Medulla oblongata (tissue), 1 donor: Measurements from ENCODE around the gene MGAT5.

Experiments
- DNase-seq: peaks from one replicate; pipeline ENCODE4 v3.0.0-alpha.2; 2015; ENCODE audit errors: extremely low spot score

The MGAT5 gene

DNA sequence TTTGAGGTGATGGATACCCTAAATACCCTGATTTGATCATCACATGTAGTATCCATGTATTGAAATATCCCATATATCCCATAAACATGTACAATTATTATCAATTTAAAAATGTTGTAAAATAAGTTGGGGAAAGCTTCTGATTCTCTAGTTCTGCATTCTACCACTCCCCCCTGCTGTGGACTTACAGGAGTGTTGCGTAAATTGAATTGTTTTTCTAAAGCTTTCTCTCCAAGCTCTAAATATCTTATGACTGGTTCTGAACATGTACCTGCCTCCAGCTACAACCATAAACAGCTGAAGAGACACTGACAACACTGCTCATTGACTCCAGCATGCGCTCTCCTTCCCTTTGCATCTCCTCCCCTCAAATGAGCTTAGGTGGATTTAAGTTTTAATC lies 145.2 kb downstream of the MGAT5 start:
- DNase-seq = no peak

DNA sequence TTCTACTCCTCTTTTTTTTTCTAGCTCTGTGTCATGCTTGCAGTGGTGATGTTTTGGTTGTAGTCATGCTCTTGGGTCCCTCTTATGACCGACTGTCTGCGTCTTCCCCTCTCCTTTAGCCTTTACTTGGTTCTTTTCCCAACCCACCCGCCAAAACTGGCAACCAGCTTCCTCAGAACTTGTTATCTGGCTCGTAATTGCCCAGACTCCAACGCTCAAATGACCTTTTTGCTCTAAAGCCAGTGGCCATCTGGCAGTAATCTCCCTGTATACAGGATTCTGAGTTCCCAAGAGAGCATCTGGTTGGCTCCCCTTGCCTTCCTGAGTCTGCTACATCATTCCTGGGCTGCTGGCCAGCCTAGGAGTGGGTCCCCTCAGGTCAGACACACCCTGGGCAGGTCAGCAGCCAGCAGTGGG lies 147.2 kb downstream of the MGAT5 start:
- DNase-seq = no peak

DNA sequence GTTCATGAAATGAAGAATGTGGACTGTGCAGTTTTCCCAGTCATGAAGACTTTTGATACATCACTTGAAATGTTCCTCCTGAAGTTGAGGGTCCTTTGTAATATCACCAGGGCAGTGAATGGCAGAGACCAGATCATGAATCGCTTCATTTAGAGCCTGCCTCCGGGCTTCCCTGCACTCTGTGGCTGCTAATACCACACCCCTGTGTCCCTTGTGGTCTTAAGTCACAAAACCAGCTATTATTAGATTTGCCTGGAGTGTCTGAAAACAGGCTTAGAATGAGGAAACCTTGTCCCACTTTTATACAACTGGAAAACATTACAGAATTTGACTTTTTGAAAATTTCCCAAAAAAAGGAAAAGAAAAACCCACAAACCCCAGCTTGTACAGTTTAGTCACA lies 147.9 kb downstream of the MGAT5 start:
- no peak for DNase-seq

DNA sequence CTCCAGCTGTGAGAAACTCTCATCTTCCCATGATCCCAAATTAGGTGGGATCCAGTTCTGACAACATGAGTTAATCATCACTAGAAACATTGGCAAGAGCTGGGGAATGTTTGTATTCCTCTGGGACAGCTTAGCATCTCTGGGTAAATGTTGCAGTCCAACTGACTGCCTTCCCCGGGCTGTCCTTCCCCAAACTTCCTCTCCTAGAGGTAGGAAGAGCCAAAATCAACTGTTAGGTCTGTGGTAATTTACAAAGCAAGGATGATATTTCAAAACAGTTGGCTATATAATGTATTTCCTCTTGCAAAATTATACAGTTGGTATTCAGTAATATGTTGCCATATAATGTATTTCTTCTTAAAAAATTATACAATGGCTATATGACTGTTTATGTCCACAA lies 148.5 kb downstream of the MGAT5 start:
- DNase-seq = no peak

DNA sequence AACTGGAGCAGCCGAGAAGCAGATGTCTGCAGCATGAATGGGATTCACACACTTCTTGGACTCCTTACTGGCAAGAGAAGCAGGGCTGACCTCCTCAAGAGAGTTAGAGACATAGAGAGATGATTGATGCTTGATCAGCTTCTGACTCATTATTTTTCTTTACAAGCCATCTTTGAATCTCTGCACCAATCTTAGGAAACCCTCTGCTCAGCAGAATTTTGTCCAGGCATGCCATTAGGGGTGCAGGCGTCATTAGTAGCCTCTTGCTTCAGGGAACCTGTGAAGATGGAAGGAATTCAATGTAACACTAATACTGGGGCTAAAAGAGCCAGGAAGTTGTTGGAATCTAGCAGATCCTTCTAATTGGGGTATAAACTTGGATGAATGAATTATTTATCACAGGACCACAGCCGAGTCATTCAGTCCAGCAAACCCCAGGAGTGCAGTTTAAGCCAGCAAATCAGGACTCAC lies 151.8 kb downstream of the MGAT5 start:
- no peak for DNase-seq

DNA sequence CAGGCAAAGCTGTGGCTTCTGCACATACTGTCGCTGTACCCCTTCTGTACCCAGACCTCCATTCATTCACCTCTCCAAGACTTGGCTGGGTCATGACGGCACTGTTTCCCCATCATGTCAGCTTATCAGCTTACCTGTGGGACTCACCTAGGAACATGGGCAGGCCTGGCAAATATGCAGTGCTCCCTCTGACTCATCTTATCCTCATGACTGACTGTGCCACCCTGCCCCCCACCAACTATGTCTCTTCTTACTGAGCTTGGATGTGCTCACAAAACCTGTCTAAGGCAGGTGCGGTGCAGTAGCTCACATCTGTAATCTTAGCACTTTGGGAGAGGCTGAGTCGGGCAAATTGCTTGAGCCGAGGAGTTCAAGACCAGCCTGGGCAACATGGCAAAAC lies 152.4 kb downstream of the MGAT5 start:
- no peak for DNase-seq

DNA sequence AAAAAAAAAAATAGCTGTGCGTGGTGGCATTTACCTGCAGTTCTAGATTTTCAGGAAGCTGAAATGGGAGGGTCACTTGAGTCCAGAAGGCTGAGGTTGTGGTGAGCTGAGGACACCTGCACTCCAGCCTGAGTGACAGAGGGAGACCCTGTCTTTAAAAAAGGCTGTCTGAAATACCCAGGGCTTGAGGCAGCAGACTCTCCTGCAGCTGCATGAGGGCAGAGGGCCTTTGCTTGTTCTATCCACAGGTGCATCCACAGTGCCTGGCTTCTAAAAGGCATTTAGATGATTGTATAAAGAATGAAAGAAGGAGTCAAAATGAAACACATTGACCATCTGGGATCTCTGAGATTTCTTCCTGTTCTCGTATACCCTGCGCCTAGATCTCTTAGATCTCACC lies 152.9 kb downstream of the MGAT5 start:
- no peak for DNase-seq

DNA sequence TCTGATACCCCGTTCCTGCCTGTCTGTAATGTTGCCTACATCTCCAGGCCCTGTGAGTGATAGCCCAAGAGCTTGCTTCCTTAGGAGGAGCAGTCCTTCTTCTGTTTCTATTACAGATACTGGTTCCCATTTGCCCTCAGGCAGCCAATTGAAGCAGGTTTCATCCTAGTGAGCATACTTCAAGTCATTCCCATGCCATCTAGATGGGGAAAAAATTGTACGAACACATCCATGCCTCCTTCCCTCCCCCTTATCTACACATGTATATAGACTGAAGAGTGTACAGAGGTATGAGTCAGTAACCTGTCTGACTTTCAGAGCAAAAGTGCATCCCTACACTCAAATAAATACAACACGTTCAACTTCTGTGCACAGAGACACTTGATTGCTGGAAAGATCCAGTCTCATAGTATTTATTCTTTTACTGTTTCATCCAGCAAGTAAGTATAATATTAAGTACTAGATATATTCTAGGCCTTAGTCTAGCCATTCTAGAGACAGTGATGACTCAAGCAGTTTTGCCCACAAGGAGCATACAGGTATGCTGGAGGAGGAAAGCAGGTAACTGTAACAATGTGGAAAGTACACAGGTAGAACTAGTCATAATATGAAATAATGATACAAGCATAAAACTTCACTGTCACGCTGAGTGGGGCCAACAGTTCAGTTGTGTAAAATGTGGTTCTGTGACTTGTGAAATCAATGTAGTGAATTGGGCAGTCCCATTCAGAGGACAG lies 153.4 kb downstream of the MGAT5 start:
- no peak for DNase-seq

DNA sequence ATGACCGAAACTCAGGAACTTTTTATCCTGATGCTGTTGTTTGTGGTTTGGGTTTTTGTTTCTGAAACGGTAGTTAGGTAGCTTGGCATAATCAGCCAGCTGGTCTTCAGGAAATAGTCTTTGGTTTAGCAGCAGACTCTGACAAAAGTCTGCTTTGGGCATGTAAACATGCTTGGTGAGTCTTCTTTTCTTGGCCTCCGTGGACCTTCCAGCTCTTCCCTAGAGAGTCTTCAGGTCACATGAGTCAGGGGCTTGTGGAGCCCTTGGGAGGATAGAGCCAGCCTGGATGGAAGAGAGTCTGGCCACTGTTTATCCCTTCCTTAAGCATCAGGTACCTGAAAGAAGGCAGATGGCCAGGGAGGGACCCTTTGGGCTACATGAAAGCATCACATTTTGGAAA lies 154.5 kb downstream of the MGAT5 start:
- no peak for DNase-seq

DNA sequence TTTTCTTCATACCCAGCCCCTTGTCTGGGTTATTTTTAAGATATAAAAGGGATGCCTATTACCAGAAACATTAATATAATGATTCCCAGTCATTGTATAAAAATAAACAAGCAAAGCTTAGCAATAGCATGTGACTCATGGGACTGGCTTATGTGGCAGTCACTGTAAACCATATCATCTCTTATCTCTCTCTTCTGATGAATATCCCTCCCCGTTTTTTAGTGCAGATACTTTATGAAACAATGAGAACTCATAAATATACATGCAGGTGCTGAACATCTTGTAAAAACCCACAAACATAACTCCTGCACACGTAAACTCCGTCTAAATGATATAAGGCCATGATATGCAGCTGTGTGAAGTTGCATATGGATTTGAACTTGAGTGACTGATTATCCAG lies 154.9 kb downstream of the MGAT5 start:
- DNase-seq = no peak

DNA sequence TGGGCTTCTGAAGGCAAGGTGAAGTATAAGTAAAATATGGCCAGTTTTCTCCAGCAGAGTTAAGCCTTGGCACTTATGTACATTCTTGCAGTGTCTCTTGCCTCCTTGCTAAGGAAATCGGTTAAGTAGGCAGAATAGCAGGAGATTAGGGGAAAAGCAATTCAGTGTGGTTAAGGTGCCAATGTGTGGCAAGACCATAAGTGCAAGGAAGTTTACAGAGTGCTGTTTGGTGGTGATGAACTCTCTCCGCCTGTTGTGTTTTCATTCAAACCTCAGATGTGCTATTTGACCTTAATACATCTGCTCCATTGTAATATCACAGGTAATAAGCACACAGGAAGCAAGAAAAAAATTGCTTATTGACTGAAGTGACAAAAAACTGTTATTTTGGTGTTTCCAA lies 156.1 kb downstream of the MGAT5 start:
- DNase-seq = no peak

DNA sequence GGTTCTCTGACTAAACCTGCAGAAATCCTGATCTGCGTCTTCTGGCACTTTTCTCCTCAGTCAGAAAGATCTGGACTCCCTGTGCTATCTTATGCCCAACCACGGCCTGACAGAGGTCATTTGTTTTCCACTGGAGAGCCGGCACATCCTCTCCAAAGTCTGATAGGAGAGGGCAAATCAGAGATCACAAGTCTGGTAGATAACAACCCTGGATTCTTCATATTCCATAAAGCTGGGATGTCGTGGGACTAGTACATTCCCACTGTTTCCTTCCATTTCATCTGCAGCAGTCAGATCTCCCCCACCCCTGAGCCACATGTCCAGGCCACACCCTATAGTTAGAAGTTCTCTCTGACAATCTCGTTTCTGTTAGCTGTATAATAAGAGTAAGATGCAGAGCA lies 157.0 kb downstream of the MGAT5 start:
- DNase-seq = peak; percentile 59

DNA sequence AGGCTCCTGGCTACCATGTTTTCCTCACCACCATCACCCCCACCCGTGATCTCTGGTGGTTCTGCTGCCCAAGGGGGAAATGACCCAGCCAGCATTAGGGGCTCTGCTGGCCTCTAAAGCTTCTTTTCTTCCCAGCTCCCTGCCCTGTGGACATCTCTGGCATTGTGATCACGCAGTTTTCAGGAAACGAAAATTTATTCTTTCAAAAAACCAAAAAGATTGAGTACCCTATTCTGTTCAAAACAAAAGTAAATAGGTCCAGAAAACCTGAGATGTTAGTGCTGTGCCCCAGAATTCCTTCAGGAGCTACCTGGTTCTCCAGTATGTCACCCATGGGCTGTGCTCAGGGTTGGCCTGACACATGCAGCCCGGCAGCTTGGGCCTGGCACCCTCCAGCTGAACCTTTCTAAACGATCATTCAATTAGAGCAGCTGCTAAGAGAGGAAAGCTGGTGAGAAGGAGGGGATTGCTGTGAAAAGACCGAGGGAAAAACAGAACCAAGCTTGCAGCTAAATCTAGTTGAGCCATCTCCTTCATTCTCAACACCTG lies 157.5 kb downstream of the MGAT5 start:
- DNase-seq = peak; percentile 30

DNA sequence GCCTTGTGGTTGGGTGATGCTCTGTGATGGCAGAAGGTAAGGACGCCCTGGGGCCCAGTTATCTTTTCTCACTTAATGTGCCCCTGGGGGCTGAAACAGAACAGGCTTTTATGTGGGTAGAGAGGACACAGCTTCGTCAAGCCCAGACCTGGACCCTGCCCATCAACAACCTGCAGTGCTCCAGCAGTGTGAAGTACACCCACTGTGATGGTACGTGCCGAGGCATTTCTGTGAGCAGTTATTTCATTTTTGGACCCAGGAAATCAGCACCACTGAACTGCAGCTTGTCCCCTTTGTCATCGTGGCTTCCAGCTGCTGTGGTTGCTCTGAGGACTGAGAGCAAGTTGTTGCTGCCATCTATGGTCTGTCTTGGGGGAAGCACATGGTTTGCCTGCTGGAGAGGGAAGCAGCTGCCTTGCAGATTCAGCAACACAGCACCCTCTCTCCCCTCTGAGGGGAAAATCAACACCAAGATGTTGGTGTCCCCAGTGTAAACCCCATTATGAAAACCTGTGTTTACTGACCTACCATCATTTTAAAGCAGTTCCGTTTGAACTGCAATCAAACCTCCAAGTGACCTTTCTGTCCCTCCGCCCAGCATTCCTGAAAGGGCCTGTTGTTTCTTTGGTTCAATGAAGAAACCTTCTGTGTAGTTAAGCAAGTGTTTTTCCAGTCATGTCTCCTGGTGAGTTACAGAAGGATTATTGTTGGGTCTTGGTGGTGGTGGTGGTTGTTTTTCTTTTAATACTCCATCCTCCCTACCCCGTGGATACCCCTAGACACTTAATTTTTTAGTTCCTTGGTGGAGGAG lies 158.2 kb downstream of the MGAT5 start:
- DNase-seq = peak; percentile 97

DNA sequence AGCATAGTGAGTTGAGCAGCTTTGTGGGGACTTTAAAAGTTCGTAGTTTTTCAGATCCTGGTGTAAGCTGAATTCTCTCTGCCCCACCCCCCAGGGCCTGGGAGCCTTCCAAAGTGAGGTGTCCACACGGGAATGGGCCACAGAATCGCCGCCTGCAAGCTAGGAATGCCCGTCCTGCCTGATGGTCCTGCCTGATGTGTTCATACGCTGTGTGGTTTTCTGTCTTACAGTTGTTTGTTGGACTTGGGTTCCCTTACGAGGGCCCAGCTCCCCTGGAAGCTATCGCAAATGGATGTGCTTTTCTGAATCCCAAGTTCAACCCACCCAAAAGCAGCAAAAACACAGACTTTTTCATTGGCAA lies 158.7 kb downstream of the MGAT5 start:
- no peak for DNase-seq

DNA sequence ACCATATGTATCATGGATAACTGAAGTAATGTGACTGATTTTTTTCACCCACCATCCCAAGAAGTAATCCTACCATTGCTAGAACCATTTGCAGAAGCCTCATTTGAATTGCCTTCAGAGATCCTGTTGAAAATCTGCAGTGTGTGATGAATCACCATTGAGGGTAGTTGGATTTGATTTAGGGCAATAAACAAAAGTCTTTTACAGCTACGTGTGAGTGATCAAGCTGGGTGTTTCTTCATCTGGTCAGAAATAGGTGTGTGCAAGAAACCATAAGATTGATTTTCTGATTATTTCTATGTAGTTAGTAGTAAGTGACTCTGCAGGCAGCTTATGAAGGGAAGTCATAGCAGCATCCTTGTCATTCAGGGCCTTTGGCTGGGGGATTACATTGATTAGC lies 159.6 kb downstream of the MGAT5 start:
- DNase-seq = no peak

DNA sequence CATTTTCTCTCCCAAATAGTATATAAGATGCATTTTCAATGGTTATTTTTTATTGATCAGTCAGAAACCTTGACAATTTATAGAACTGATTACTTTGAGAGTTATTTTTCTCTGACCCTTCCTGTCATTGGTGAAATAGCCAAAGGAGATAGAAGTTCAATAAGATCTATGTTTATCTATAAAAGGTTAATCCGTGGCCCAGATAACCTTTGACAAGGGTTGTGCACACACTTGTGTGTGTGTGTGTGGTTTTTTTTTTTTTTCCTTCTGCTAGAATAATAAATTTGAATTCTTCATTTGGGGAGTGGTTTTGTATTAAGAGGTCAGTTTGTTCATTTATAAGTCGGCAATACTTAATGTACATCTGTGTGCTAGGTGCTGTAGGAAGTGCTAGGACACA lies 160.0 kb downstream of the MGAT5 start:
- DNase-seq = no peak

DNA sequence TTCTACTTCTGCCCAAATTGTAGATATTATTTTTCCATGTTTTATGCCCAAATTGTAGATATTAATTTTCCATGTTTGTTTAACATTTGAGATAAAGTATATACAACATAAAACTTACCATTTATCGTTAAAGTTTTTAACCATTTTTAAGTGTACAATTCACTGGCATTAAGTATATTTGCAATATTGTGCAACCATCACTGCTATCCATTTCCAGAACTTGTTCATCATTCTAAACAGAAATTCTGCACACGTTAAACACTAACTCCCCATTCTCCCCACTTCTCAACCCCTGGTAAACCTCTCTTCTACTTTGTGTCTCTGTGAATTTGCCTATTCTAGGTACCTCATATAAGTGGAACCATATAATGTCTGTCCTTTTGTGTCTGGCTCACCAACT lies 162.1 kb downstream of the MGAT5 start:
- DNase-seq = no peak

DNA sequence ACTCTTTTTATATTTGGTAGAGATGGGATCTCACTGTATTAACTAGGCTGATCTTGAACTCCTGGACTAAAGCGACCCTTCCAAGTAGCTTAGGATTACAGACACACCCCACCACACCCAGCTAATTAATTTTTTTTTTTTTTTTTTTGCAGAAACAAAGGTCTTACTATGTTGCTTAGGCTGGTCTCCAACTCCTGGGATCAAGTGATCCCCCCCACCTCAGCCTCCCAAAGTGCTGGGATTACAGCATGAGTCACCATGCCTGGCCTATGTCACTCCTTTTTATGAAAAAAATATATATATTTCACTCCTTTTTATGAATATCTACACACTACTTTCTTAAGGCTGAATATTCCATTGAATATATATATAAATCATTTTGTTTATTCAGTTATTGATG lies 162.8 kb downstream of the MGAT5 start:
- DNase-seq = no peak

DNA sequence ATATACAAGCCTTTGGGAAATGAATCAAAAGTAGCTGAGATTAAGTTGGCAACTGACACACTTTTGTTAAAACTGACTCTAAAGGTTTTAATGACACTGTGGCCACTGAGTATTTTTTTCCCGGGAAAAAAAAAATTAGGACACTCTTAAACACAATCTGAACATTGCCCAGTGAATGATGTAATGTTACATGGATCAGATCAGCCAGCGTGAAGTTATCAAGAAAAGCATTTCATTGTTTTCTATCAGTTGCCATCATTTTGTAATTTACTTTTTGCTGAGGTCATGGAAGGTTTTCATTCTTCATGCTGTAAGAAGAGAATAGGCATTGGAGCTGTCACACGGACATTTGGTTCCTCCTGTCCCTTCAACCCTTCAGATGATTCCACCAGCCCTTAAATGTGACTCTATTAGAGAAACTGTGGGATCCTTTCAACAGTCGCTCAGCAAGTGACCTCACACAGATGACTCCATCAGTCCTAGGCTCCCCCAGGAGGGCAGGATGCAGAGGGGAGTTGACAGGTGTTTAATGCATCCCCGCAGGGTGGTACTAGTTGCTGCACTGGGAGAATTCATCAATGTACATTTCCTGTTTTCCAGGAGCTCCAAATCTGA lies 164.2 kb downstream of the MGAT5 start:
- DNase-seq = no peak

DNA sequence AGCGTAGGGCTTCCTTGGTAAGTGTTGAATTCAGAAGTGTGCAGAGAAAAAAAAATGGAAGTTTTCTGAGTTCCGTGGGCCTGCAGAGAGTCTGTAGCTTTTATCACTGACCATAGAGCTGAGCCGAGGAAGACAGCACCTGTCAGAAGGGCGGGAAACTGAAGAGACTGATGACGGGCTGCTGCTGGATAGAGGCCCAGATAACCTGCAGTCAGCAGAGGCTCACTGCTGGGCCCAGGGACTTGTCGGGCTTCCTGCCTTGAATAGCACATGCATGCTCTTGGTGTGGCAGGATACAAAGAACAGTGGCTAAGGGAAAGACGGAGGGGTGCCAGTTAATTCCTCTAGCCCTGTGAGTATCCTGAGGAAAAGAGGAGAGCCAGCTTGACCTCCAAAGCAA lies 166.4 kb downstream of the MGAT5 start:
- peak; percentile 39 for DNase-seq

DNA sequence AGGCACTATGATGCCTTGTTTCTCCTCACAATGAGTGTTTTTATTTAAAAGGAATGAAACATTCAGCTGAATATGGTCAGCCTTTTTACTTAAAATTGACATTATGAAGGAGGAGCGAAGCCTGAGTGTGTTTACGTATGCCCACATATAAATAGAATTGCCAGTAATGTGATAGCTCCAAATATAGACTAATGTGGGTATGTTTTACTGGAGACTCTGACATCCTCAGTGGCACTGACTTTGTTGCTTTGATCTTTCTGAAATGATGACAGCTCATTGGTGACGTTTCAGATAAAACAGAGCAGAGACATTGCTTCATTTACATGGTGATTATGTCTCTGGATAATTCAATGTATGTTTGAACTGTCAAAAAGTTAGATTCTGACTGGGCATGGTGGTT lies 167.0 kb downstream of the MGAT5 start:
- DNase-seq = no peak
